ENCODE results near the gene ATP2B2.

Gene ATP2B2

GRCh38 chr3:10363935-10364334 lies 141.5 kb downstream of the ATP2B2 start:
- DNase-seq (ENCODE audit: low read depth in 2 of 2) = no peak

- DNase-seq (ENCODE audit: low read depth in 2 of 2) = no peak
Measured at GRCh38 chr3:10361375-10361774, 144.0 kb downstream of the ATP2B2 start.

- DNase-seq (ENCODE audit: low read depth in 2 of 2) = no peak
Measured at GRCh38 chr3:10360478-10360877, 144.9 kb downstream of the ATP2B2 start.

- DNase-seq (ENCODE audit: low read depth in 2 of 2) = no peak
Measured at GRCh38 chr3:10359761-10360161, 145.6 kb downstream of the ATP2B2 start.

- no peak for DNase-seq (ENCODE audit: low read depth in 2 of 2)
Measured at GRCh38 chr3:10358309-10358980, 146.9 kb downstream of the ATP2B2 start.

GRCh38 chr3:10357592-10358308 lies 147.6 kb downstream of the ATP2B2 start:
- DNase-seq (ENCODE audit: low read depth in 2 of 2) = no peak

- no peak for DNase-seq (ENCODE audit: low read depth in 2 of 2)
Measured at GRCh38 chr3:10357095-10357494, 148.3 kb downstream of the ATP2B2 start.

- DNase-seq (ENCODE audit: low read depth in 2 of 2) = no peak
Measured at GRCh38 chr3:10356461-10356981, 148.9 kb downstream of the ATP2B2 start.

GRCh38 chr3:10354361-10355015 lies 150.9 kb downstream of the ATP2B2 start:
- no peak for DNase-seq (ENCODE audit: low read depth in 2 of 2)

GRCh38 chr3:10353661-10354360 lies 151.6 kb downstream of the ATP2B2 start:
- DNase-seq (ENCODE audit: low read depth in 2 of 2) = no peak

GRCh38 chr3:10353160-10353559 lies 152.2 kb downstream of the ATP2B2 start:
- DNase-seq (ENCODE audit: low read depth in 2 of 2) = no peak

- DNase-seq (ENCODE audit: low read depth in 2 of 2) = no peak
Measured at GRCh38 chr3:10352146-10352911, 153.1 kb downstream of the ATP2B2 start.

- DNase-seq (ENCODE audit: low read depth in 2 of 2) = no peak
Measured at GRCh38 chr3:10351013-10351735, 154.2 kb downstream of the ATP2B2 start.

- DNase-seq (ENCODE audit: low read depth in 2 of 2) = no peak
Measured at GRCh38 chr3:10350324-10350985, 154.9 kb downstream of the ATP2B2 start.

- DNase-seq (ENCODE audit: low read depth in 2 of 2) = no peak
Measured at GRCh38 chr3:10349801-10350200, 155.6 kb downstream of the ATP2B2 start.

GRCh38 chr3:10348404-10348721 lies 157.0 kb downstream of the ATP2B2 start:
- no peak for DNase-seq (ENCODE audit: low read depth in 2 of 2)

- DNase-seq (ENCODE audit: low read depth in 2 of 2) = no peak
Measured at GRCh38 chr3:10347648-10348403, 157.6 kb downstream of the ATP2B2 start.

GRCh38 chr3:10345911-10346310 lies 159.5 kb downstream of the ATP2B2 start:
- no peak for DNase-seq (ENCODE audit: low read depth in 2 of 2)

- DNase-seq (ENCODE audit: low read depth in 2 of 2) = no peak
Measured at GRCh38 chr3:10344944-10345575, 160.3 kb downstream of the ATP2B2 start.
